ENCODE data around the gene KRT84.

- TF ChIP-seq, protein P1, sequence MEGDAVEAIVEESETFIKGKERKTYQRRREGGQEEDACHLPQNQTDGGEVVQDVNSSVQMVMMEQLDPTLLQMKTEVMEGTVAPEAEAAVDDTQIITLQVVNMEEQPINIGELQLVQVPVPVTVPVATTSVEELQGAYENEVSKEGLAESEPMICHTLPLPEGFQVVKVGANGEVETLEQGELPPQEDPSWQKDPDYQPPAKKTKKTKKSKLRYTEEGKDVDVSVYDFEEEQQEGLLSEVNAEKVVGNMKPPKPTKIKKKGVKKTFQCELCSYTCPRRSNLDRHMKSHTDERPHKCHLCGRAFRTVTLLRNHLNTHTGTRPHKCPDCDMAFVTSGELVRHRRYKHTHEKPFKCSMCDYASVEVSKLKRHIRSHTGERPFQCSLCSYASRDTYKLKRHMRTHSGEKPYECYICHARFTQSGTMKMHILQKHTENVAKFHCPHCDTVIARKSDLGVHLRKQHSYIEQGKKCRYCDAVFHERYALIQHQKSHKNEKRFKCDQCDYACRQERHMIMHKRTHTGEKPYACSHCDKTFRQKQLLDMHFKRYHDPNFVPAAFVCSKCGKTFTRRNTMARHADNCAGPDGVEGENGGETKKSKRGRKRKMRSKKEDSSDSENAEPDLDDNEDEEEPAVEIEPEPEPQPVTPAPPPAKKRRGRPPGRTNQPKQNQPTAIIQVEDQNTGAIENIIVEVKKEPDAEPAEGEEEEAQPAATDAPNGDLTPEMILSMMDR (conservative IDR thresholded peaks at IDR 0.05; ENCODE audit: low read depth, low read length) = no peak
- no peak for TF ChIP-seq EZH2 (IDR thresholded peaks at IDR 0.05; ENCODE audit: borderline replicate concordance, low read depth, low read length, poor library complexity, severe bottlenecking)
Observed at GRCh38 chr12:52396656-52397055, 11.2 kb upstream of the KRT84 start.

All from A673 (cell line).